Activated CD8-positive, alpha-beta T cell treated with anti-CD3 and anti-CD28 coated beads, Interleukin-2, amount 10 ng/mL, durations not matched to agents 7 days and 5 days (primary cell): ENCODE data around the gene NDUFAF5. TPM values are rescaled to one million over a fixed set of nuclear protein-coding genes. Genes with fewer than 3 reads are reported as not detected.
A peak's percentile ranks its signal among the peaks of the same experiment; 100 is the strongest.

Experiments
- ATAC-seq: fragments of 150-1000 bp; cut with Tn5 transposase; one replicate; pipeline ENCODE4 v1.10.0; 2021; ENCODE audit warnings: moderate library complexity
- CTCF ChIA-PET: fragments of 350-600 bp; sonication (Branson Sonifier 250); formaldehyde crosslinking; loops from one replicate; lab custom pipeline; 2021; ENCODE audit warnings: antibody characterized with exemption; lab: Charles Lee
- POLR2A ChIA-PET: fragments of 350-600 bp; sonication (Branson Sonifier 250); formaldehyde crosslinking; loops from one replicate; lab custom pipeline; 2021; ENCODE audit warnings: antibody characterized with exemption; lab: Charles Lee
- DNase-seq: peaks from one replicate; pipeline ENCODE4 v3.0.0-alpha.2; 2020
- H3K27ac Mint-ChIP-seq: one replicate; pipeline ENCODE4 v1.8.0; 2021; ENCODE audit warnings: mild to moderate bottlenecking, mixed read lengths
- H3K27me3 Mint-ChIP-seq: one replicate; pipeline ENCODE4 v1.8.0; 2021; ENCODE audit warnings: low read depth, mixed read lengths
- H3K36me3 Mint-ChIP-seq: one replicate; pipeline ENCODE4 v1.8.0; 2021; ENCODE audit warnings: low read depth, mixed read lengths
- H3K4me1 Mint-ChIP-seq: one replicate; pipeline ENCODE4 v1.8.0; 2021; ENCODE audit warnings: low read depth, mixed read lengths
- H3K4me3 Mint-ChIP-seq: one replicate; pipeline ENCODE4 v1.8.0; 2021; ENCODE audit warnings: mild to moderate bottlenecking, mixed read lengths
- H3K9me3 Mint-ChIP-seq: one replicate; pipeline ENCODE4 v1.8.0; 2022; ENCODE audit warnings: mixed read lengths; ENCODE audit not compliant: insufficient read depth
- total RNA-seq, 2 experiments: library from RNA; stranded (reverse); gene quantifications; one replicate each; pipeline ENCODE4 v1.2.3, GENCODE V29; 2021

NDUFAF5 gene
- total RNA-seq, 2 experiments from 2014 or later: 26.3 to 34.6 TPM

- CTCF ChIA-PET: interaction anchor here (0.7 to 3.9 kb wide), 2 partner anchors 10 to 12 kb away, joined by 3 to 20 read pairs; no protein-coding TSS in a partner anchor
- no peaks in the 10 kb centered on the region for H3K27me3 Mint-ChIP-seq
- H3K4me3 Mint-ChIP-seq: no peak overlapping the region
- no peaks in the 10 kb centered on the region for H3K9me3 Mint-ChIP-seq
- H3K27ac Mint-ChIP-seq: no peak overlapping the region
- no peak for DNase-seq
- POLR2A ChIA-PET: no interaction called here
- H3K4me1 Mint-ChIP-seq: peaks cover 20% of the 10 kb centered on the region
- H3K36me3 Mint-ChIP-seq: peaks cover 45% of the 10 kb centered on the region
- ATAC-seq: no peak
These were observed 6.0 kb upstream of the NDUFAF5 start for GRCh38 chr20:13778827-13779226.

- Mint-ChIP-seq H3K4me1 (peaks cover 38% of the 10 kb centered on the region), H3K9me3 (no peaks in the 10 kb centered on the region), H3K36me3 (peaks cover 44% of the 10 kb centered on the region), H3K27me3 (no peaks in the 10 kb centered on the region), H3K27ac (no peak overlapping the region), H3K4me3 (peak overlapping the region; percentile 95)
- ChIA-PET CTCF (interaction anchor here (1.0 to 3.2 kb wide), 2 partner anchors 12 to 15 kb away, joined by 3 to 29 read pairs; no protein-coding TSS in a partner anchor), POLR2A (interaction anchor here (0.6 to 1.9 kb wide), 2 partner anchors 10 to 30 kb away, joined by 4 to 8 read pairs; no protein-coding TSS in a partner anchor)
- ATAC-seq (no peak), DNase-seq (no peak)
These were observed 1.3 kb upstream of the NDUFAF5 start for GRCh38 chr20:13783528-13783927.

- CTCF ChIA-PET: interaction anchor here (1.0 to 3.2 kb wide), 3 partner anchors 9 to 16 kb away, joined by 3 to 29 read pairs (median 4); no protein-coding TSS in a partner anchor
- Mint-ChIP-seq H3K27ac (peak overlapping the region; percentile 93), H3K4me1 (peaks cover 38% of the 10 kb centered on the region), H3K9me3 (no peaks in the 10 kb centered on the region), H3K4me3 (peak overlapping the region; percentile 95), H3K36me3 (peaks cover 44% of the 10 kb centered on the region), H3K27me3 (no peaks in the 10 kb centered on the region)
- DNase-seq: no peak
- POLR2A ChIA-PET: interaction anchor here (1.1 to 2.2 kb wide), 3 partner anchors 9 to 16 kb away, joined by 5 to 8 read pairs (median 7); no protein-coding TSS in a partner anchor
- no peak for ATAC-seq
These were observed 446 bp upstream of the NDUFAF5 start for GRCh38 chr20:13784271-13784892.

- peaks cover 53% of the 10 kb centered on the region for H3K36me3 Mint-ChIP-seq
- H3K9me3 Mint-ChIP-seq: no peaks in the 10 kb centered on the region
- H3K4me1 Mint-ChIP-seq: peaks cover 34% of the 10 kb centered on the region
- no peak for ATAC-seq
- POLR2A ChIA-PET: interaction anchor here (0.8 to 2.2 kb wide), 2 partner anchors 14 to 147 kb away, joined by 5 to 7 read pairs; partner anchors contain the start of gene TASP1
- peak overlapping the region; percentile 95 for H3K4me3 Mint-ChIP-seq
- no peak for DNase-seq
- H3K27ac Mint-ChIP-seq: peak overlapping the region; percentile 77
- H3K27me3 Mint-ChIP-seq: no peaks in the 10 kb centered on the region
- CTCF ChIA-PET: interaction anchor here (1.0 to 3.2 kb wide), 3 partner anchors 14 to 176 kb away, joined by 3 to 29 read pairs (median 3); no protein-coding TSS in a partner anchor
These were observed 1.5 kb downstream of the NDUFAF5 start for GRCh38 chr20:13786143-13786828.

GRCh38 chr20:13788167-13788834 is 3.5 kb downstream of the NDUFAF5 start:
- Mint-ChIP-seq H3K36me3 (peaks cover 46% of the 10 kb centered on the region), H3K9me3 (no peaks in the 10 kb centered on the region), H3K4me3 (no peak overlapping the region), H3K27ac (no peak overlapping the region), H3K4me1 (peaks cover 27% of the 10 kb centered on the region), H3K27me3 (no peaks in the 10 kb centered on the region)
- DNase-seq (peak; percentile 54), ATAC-seq (no peak)
- ChIA-PET POLR2A (no interaction called here), CTCF (interaction anchor here (0.6 to 2.5 kb wide), 15 partner anchors 9 to 624 kb away, joined by 3 to 20 read pairs (median 4); no protein-coding TSS in a partner anchor)

GRCh38 chr20:13790708-13791107 is 5.9 kb downstream of the NDUFAF5 start:
- peaks cover 19% of the 10 kb centered on the region for H3K4me1 Mint-ChIP-seq
- ChIA-PET POLR2A (no interaction called here), CTCF (no interaction called here)
- H3K9me3 Mint-ChIP-seq: no peaks in the 10 kb centered on the region
- no peaks in the 10 kb centered on the region for H3K27me3 Mint-ChIP-seq
- H3K4me3 Mint-ChIP-seq: no peak overlapping the region
- ATAC-seq (no peak), DNase-seq (no peak)
- peaks cover 57% of the 10 kb centered on the region for H3K36me3 Mint-ChIP-seq
- H3K27ac Mint-ChIP-seq: no peak overlapping the region

- Mint-ChIP-seq H3K9me3 (no peaks in the 10 kb centered on the region), H3K27ac (peak overlapping the region; percentile 4), H3K36me3 (peaks cover 56% of the 10 kb centered on the region), H3K4me1 (peaks cover 8% of the 10 kb centered on the region), H3K4me3 (no peak overlapping the region), H3K27me3 (no peaks in the 10 kb centered on the region)
- ATAC-seq (no peak), DNase-seq (no peak)
- ChIA-PET POLR2A (interaction anchor here (2.1 kb wide), 1 partner anchor 7 kb away, joined by 8 read pairs; the partner anchor contains the start of genes ESF1 and NDUFAF5), CTCF (interaction anchor here (0.9 kb wide), 1 partner anchor 8 kb away, joined by 3 read pairs; no protein-coding TSS in a partner anchor)
These were observed 7.0 kb downstream of the NDUFAF5 start for GRCh38 chr20:13791540-13792459.

GRCh38 chr20:13793001-13793400 is 8.2 kb downstream of the NDUFAF5 start:
- Mint-ChIP-seq H3K27me3 (no peaks in the 10 kb centered on the region), H3K27ac (no peak overlapping the region), H3K4me3 (no peak overlapping the region), H3K9me3 (no peaks in the 10 kb centered on the region), H3K36me3 (peaks cover 54% of the 10 kb centered on the region), H3K4me1 (no peaks in the 10 kb centered on the region)
- DNase-seq: no peak
- ChIA-PET POLR2A (interaction anchor here (2.1 kb wide), 1 partner anchor 9 kb away, joined by 8 read pairs; the partner anchor contains the start of genes ESF1 and NDUFAF5), CTCF (interaction anchor here (0.9 to 1.6 kb wide), 2 partner anchors 8 to 26 kb away, joined by 3 to 4 read pairs; partner anchors contain the start of genes ESF1 and NDUFAF5)
- no peak for ATAC-seq

GRCh38 chr20:13794667-13795066 is 9.8 kb downstream of the NDUFAF5 start:
- CTCF ChIA-PET: no interaction called here
- no peaks in the 10 kb centered on the region for H3K9me3 Mint-ChIP-seq
- POLR2A ChIA-PET: no interaction called here
- H3K4me3 Mint-ChIP-seq: no peak overlapping the region
- H3K36me3 Mint-ChIP-seq: peaks cover 56% of the 10 kb centered on the region
- no peak for DNase-seq
- H3K27me3 Mint-ChIP-seq: no peaks in the 10 kb centered on the region
- no peak overlapping the region for H3K27ac Mint-ChIP-seq
- ATAC-seq: no peak
- H3K4me1 Mint-ChIP-seq: no peaks in the 10 kb centered on the region

GRCh38 chr20:13799040-13799439 is 14.2 kb downstream of the NDUFAF5 start:
- Mint-ChIP-seq H3K9me3 (no peaks in the 10 kb centered on the region), H3K4me3 (no peak overlapping the region), H3K27ac (no peak overlapping the region), H3K27me3 (no peaks in the 10 kb centered on the region), H3K4me1 (no peaks in the 10 kb centered on the region), H3K36me3 (peaks cover 49% of the 10 kb centered on the region)
- ChIA-PET CTCF (no interaction called here), POLR2A (no interaction called here)
- DNase-seq (no peak), ATAC-seq (no peak)
